Spleen (tissue), 13 donors: Measurements from ENCODE around the gene IL15. TPM values are rescaled to one million over a fixed set of nuclear protein-coding genes. Genes with fewer than 3 reads are reported as not detected.
"Not testable (repeated sequence)": the region's sequence is repeated elsewhere in the genome, so short reads cannot be mapped to it uniquely, and the experiment has no call there.

ENCODE experiments used
- DNase-seq: peaks from one replicate; pipeline ENCODE4 v3.0.0-alpha.2; 2020
- H3K27ac ChIP-seq, 8 donors: fragments of 200-600 bp; sonication (generic) in 7 of 8; 1 replicate in 4 of 8; 2 replicates in 4 of 8; pipeline versions ENCODE4 v1.5.0 to v1.8.0; 2016 to 2021; ENCODE audit warnings: inconsistent platforms in 4 of 8, mild to moderate bottlenecking in 4 of 8, moderate library complexity in 1 of 8
- H3K27me3 ChIP-seq, 7 donors: fragments of 200-600 bp; sonication (generic) in 6 of 7; replicated peaks in 1 of 7; 1 replicate in 4 of 7; 2 replicates in 3 of 7; pipeline versions ENCODE4 v1.5.0 to v1.8.0; 2016 to 2021; ENCODE audit warnings: inconsistent platforms in 3 of 7, mild to moderate bottlenecking in 1 of 7
- H3K36me3 ChIP-seq, 6 donors: fragments of 200-600 bp; sonication (generic) in 5 of 6; 1 replicate in 4 of 6; 2 replicates in 2 of 6; pipeline versions ENCODE4 v1.5.0 to v1.8.0; 2016 to 2021; ENCODE audit warnings: inconsistent platforms in 2 of 6
- H3K4me1 ChIP-seq, 6 donors: fragments of 200-600 bp; sonication (generic) in 5 of 6; 1 replicate in 3 of 6; 2 replicates in 3 of 6; pipeline versions ENCODE4 v1.5.0 to v1.8.0; 2016 to 2021; ENCODE audit warnings: inconsistent platforms in 3 of 6
- H3K4me3 ChIP-seq, 8 donors: fragments of 200-600 bp; sonication (generic) in 7 of 8; 1 replicate in 4 of 8; 2 replicates in 4 of 8; pipeline versions ENCODE4 v1.5.0 to v1.8.0; 2016 to 2021; ENCODE audit warnings: inconsistent platforms in 4 of 8, mild to moderate bottlenecking in 4 of 8, moderate library complexity in 2 of 8
- H3K9me3 ChIP-seq, 8 donors: fragments of 200-600 bp; sonication (generic) in 7 of 8; 1 replicate in 4 of 8; 2 replicates in 4 of 8; pipeline versions ENCODE4 v1.5.0 to v1.8.0; 2016 to 2021; ENCODE audit warnings: inconsistent platforms in 4 of 8
- POLR2A ChIP-seq, 3 donors: fragments of 450-650 bp; IDR thresholded peaks; one replicate each; pipeline ENCODE4 v1.5.1; 2017; ENCODE audit warnings: antibody characterized with exemption in 3 of 3, mild to moderate bottlenecking in 1 of 3
- POLR2AphosphoS5 ChIP-seq, 3 donors: sonication (generic); formaldehyde crosslinking; IDR thresholded peaks; one replicate each; pipeline ENCODE4 v1.5.1; 2017; ENCODE audit warnings: antibody characterized with exemption in 3 of 3
- WGBS, 5 donors: extraction: QIAGEN DNeasy Blood & Tissue Kit in 3 of 5; methylation state at CpG; one replicate each; pipeline versions ENCODE4 v1.1.5 to v1.1.7; 2013 to 2018; 5-methylcytosine and 5-hydroxymethylcytosine counted together
- intact Hi-C: fragments of 100-400 bp; cut with DNase I; formaldehyde crosslinking; loops from one replicate; pipeline ENCODE4 v1.15.0; 2023; ENCODE audit warnings: low total_unique reads
- long read RNA-seq, 2 donors: transcript quantifications; one replicate each; lab custom pipeline, GENCODE V29; 2026
- polyA plus RNA-seq, 3 donors: library from polyadenylated mRNA; stranded (reverse); fragments of 200-250 nt; gene quantifications; one replicate each; pipeline ENCODE4 v1.2.1, GENCODE V29; 2013
- total RNA-seq, 7 donors: library from RNA; depleted of rRNA in 3 of 7; stranded (reverse); fragments of >200 nt in 3 of 7; fragmentation: NEBNext Ultra II Directional in 4 of 7; extraction: Animal tissue kit (Norgen Biotek cat#: 25700) in 4 of 7; gene quantifications; one replicate each; pipeline versions ENCODE4 v1.1.0 to v1.2.1, GENCODE V29; 2016 to 2021
- TF ChIP-seq, protein P1 (sequence below), 11 experiments: fragments of 200-600 bp in 7 of 11; fragments of 450-650 bp in 4 of 11; sonication (generic) in 4 of 11; IDR thresholded peaks in 8 of 11; conservative IDR thresholded peaks in 3 of 11; 1 replicate in 7 of 11; 2 replicates in 4 of 11; pipeline versions ENCODE4 v1.4.0 to v1.8.0; 2016 to 2021; ENCODE audit warnings: antibody characterized with exemption in 11 of 11, inconsistent platforms in 4 of 11, mild to moderate bottlenecking in 1 of 11
- donor health status: healthy with polysubstance abuse.
- donor health status: DM: no; HTN: no; CAD: no; lungs with moderate emphysema.
- donor health status: DM: no; HTN: no; CAD: no.
- donor health status: Bipolar disorder and iron deficiency.
- donor health status: healthy.
- donor health status: DM: no; HTN: no; CAD: no.
- donor health status: DM: yes; HTN: yes; CAD: no.

Gene IL15, protein sequence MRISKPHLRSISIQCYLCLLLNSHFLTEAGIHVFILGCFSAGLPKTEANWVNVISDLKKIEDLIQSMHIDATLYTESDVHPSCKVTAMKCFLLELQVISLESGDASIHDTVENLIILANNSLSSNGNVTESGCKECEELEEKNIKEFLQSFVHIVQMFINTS
- total RNA-seq, result 10 to 100 TPM; 15.9 to 24.2 (median 20.5) TPM
- polyA plus RNA-seq, result 10 to 100 TPM; 17.6 to 37.0 (median 32.7) TPM
- long read RNA-seq, donor 1, partial matches to known transcripts, result 0 of 2 reads
- long read RNA-seq, donor 1, other reads (novel, unspliced or antisense), result 0 of 2 reads
- long read RNA-seq, donor 2, partial matches to known transcripts, result 0 of 1 reads
- long read RNA-seq, donor 2, other reads (novel, unspliced or antisense), result 0 of 1 reads

DNA sequence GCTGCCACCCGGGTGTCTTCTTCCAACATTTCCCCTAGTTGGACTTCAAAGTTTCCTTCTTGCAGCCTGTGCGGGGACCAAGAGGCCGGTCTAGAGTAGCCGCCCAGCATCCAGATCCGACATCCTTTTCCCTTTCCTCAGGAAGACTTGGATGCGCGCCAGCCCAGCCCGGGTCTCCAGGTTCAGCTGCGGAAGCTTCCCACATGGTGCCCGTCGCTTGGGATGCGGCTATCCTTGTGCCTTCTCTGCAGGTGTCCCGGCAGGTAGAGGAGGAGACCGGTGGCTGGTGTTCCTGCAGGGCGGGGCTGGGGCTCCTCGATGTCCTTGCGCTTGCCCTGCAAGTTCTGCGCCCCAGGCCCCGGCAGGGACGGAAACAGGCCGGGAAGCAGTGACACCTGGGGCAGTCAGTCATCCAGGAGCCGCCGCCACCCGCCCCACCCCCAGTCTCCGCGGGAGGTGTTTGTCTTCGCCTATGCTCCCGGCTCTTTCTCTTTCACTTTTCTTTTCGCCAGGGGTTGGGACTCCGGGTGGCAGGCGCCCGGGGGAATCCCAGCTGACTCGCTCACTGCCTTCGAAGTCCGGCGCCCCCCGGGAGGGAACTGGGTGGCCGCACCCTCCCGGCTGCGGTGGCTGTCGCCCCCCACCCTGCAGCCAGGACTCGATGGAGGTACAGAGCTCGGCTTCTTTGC is at the start of gene IL15:
TSS of gene IL15 (plus strand) at position 502 of the 689 bp plus-strand sequence. CDS start 82,882 bp downstream, outside the sequence.
- peak within 1 kb of the TSS; percentile 65 to 94 (median 84) for H3K4me3 ChIP-seq
- H3K4me1 ChIP-seq, result peaks cover 18 to 57% (median 43%) of the 10 kb centered on the region in 6 donors
- intact Hi-C loops, result no loop called here
- 0 to 1% (median 0%) methylated on average over 35 to 43 of the region's 43 CpGs for WGBS, 5 donors
- no peaks in the 10 kb centered on the region for H3K9me3 ChIP-seq
- TF ChIP-seq POLR2A (IDR thresholded peaks at IDR 0.05) (no peak), POLR2AphosphoS5 (IDR thresholded peaks at IDR 0.05) (peak in 2 of 3 donors; percentile 74 to 79)
- no peaks in the 10 kb centered on the region for H3K36me3 ChIP-seq
- peaks cover 0 to 14% (median 0%) of the 10 kb centered on the region in 7 donors for H3K27me3 ChIP-seq
- peak within 1 kb of the TSS; percentile 71 to 93 (median 90) for H3K27ac ChIP-seq
- peak; percentile 91 for DNase-seq

DNA sequence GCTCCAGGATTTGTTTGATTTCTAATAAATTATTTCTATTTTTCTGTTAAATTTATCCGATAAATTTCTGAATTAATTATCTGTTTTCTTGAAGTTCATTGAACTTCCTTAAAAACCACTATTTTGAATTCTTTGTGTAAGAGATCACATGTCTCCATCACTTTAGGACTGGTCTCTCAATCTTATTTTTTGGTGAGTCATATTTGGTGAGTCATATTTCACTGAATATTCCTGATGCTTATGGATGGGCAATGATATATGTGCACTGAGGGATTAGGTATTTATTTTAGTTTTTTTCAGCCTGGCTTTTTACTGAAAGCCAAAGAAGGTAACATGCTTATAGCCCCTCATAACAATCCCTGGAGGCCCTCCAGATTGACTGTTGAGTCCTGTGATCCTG is 48.5 kb upstream of the IL15 start:
- 94 to 100% (median 97%) methylated on average over 1 of the region's 1 CpG for WGBS, 5 donors
- H3K4me3 ChIP-seq, result no peak overlapping the region
- H3K27me3 ChIP-seq, result no peaks in the 10 kb centered on the region
- intact Hi-C loops, result no loop called here
- no peaks in the 10 kb centered on the region for H3K36me3 ChIP-seq
- no peak for DNase-seq
- no peaks in the 10 kb centered on the region for H3K4me1 ChIP-seq
- H3K27ac ChIP-seq, result no peak overlapping the region
- no peak for TF ChIP-seq POLR2A (IDR thresholded peaks at IDR 0.05)
- TF ChIP-seq, protein P1, sequence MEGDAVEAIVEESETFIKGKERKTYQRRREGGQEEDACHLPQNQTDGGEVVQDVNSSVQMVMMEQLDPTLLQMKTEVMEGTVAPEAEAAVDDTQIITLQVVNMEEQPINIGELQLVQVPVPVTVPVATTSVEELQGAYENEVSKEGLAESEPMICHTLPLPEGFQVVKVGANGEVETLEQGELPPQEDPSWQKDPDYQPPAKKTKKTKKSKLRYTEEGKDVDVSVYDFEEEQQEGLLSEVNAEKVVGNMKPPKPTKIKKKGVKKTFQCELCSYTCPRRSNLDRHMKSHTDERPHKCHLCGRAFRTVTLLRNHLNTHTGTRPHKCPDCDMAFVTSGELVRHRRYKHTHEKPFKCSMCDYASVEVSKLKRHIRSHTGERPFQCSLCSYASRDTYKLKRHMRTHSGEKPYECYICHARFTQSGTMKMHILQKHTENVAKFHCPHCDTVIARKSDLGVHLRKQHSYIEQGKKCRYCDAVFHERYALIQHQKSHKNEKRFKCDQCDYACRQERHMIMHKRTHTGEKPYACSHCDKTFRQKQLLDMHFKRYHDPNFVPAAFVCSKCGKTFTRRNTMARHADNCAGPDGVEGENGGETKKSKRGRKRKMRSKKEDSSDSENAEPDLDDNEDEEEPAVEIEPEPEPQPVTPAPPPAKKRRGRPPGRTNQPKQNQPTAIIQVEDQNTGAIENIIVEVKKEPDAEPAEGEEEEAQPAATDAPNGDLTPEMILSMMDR (IDR thresholded peaks at IDR 0.05 in 8 of 11, conservative IDR thresholded peaks at IDR 0.05 in 3 of 11), result no peak
- no peak for TF ChIP-seq POLR2AphosphoS5 (IDR thresholded peaks at IDR 0.05)
- H3K9me3 ChIP-seq, result peaks cover 9 to 67% (median 50%) of the 10 kb centered on the region in 8 donors

DNA sequence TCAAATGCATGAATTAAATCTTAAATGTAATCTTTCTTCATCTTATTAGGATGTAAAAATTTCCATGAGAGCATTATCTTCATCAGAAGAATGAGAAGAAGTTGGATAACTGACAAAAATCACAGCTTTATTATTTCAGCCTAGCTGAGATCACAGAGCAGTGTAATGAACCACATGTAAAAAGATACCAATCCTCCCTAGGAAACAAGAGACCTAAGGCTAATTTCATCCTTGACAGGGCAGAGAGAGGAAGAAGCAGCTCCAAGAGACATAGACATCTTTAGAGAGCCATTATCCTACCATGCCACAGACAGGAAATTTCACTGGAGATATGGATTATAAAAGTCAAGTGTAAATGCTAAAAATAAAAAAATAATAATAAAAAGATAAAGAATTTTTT is 40.9 kb upstream of the IL15 start:
- no peak overlapping the region for H3K4me3 ChIP-seq
- no peaks in the 10 kb centered on the region for H3K4me1 ChIP-seq
- H3K9me3 ChIP-seq, result peaks cover 0 to 12% (median 9%) of the 10 kb centered on the region in 8 donors
- TF ChIP-seq, protein P1 (IDR thresholded peaks at IDR 0.05 in 8 of 11, conservative IDR thresholded peaks at IDR 0.05 in 3 of 11), result no peak
- TF ChIP-seq POLR2A (IDR thresholded peaks at IDR 0.05), result no peak
- TF ChIP-seq POLR2AphosphoS5 (IDR thresholded peaks at IDR 0.05), result no peak
- DNase-seq, result no peak
- H3K27ac ChIP-seq, result no peak overlapping the region
- H3K36me3 ChIP-seq, result no peaks in the 10 kb centered on the region
- no peaks in the 10 kb centered on the region for H3K27me3 ChIP-seq
- intact Hi-C loops, result no loop called here

DNA sequence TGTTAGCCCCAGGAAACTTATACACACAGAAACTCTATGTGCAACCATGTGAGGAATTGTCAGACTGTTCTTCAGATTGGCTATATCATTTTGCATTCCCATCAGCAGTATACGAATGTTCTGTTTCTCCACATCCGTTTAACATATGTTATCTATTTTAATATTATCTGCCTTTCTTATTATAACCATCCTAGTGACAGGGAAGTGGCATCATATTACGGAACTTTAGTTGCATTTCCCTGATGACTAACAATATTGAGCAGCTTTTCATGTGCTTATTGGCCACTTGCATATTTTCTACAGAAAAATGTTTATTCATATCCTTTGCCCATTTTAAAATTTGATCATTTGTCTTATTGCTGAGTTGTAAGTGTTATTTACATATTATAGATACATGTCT is 36.5 kb upstream of the IL15 start:
- no peak overlapping the region for H3K27ac ChIP-seq
- 67 to 88% (median 76%) methylated on average over 3 of the region's 3 CpGs for WGBS, 5 donors
- no peak overlapping the region for H3K4me3 ChIP-seq
- no peaks in the 10 kb centered on the region for H3K4me1 ChIP-seq
- no peaks in the 10 kb centered on the region for H3K9me3 ChIP-seq
- intact Hi-C loops, result no loop called here
- H3K36me3 ChIP-seq, result no peaks in the 10 kb centered on the region
- TF ChIP-seq, protein P1 (IDR thresholded peaks at IDR 0.05 in 8 of 11, conservative IDR thresholded peaks at IDR 0.05 in 3 of 11), result no peak
- TF ChIP-seq POLR2AphosphoS5 (IDR thresholded peaks at IDR 0.05), result no peak
- no peak for TF ChIP-seq POLR2A (IDR thresholded peaks at IDR 0.05)
- no peak for DNase-seq
- H3K27me3 ChIP-seq, result peaks cover 0 to 4% (median 0%) of the 10 kb centered on the region in 7 donors

DNA sequence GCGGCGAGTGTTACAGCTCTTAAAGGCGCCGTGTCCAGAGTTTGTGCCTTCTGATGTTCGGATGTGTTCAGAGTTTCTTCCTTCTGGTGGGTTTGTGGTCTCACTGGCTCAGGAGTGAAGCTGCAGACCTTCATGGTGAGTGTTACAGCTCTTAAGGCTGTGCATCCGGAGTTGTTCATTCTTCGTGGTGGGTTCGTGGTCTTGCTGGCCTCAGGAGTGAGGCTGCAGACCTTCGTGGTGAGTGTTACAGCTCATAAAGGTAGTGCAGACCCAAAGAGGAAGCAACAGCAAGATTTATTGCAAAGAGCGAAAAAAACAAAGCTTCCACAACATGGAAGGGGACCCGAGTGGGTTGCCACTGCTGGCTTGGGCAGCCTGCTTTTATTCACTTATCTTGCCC is 31.7 kb upstream of the IL15 start:
- H3K9me3 ChIP-seq, H3K4me1 ChIP-seq, H3K36me3 ChIP-seq, H3K27ac ChIP-seq, DNase-seq, intact Hi-C loops, H3K27me3 ChIP-seq: not testable (repeated sequence)
- WGBS, 5 donors, result 19 to 35% (median 28%) methylated on average over 11 of the region's 11 CpGs
- H3K4me3 ChIP-seq, result peak overlapping the region in 1 of 8 donors; percentile 4
